WTC11 (cell line): Measurements from ENCODE around the gene CD160.

ENCODE experiments used
- ATF3 ChIP-seq: sonication (generic); formaldehyde crosslinking; conservative IDR thresholded peaks from 2 replicates; pipeline ENCODE4 v1.8.1; 2022; ENCODE audit warnings: mild to moderate bottlenecking, missing genetic modification reagents
- CBFB ChIP-seq: sonication (generic); formaldehyde crosslinking; IDR thresholded peaks from 2 replicates; pipeline ENCODE4 v1.8.1; 2022; ENCODE audit warnings: mild to moderate bottlenecking, low read depth, missing genetic modification reagents
- CTCF ChIP-seq: fragments of 200-600 bp; IDR thresholded peaks from 2 replicates; pipeline ENCODE4 v1.8.0; 2022; ENCODE audit warnings: antibody characterized with exemption
- E2F4 ChIP-seq: sonication (generic); formaldehyde crosslinking; IDR thresholded peaks from 2 replicates; pipeline ENCODE4 v1.8.1; 2022; ENCODE audit warnings: low read depth, mild to moderate bottlenecking, moderate library complexity, missing genetic modification reagents, borderline replicate concordance
- NFYB ChIP-seq: sonication (generic); formaldehyde crosslinking; conservative IDR thresholded peaks from 2 replicates; pipeline ENCODE4 v1.8.0; 2022; ENCODE audit warnings: low read depth, missing genetic modification reagents
- SMAD3 ChIP-seq: sonication (generic); formaldehyde crosslinking; IDR thresholded peaks from 2 replicates; pipeline ENCODE4 v1.8.0; 2022; ENCODE audit warnings: missing genetic modification reagents, mild to moderate bottlenecking, borderline replicate concordance
- TEAD1 ChIP-seq: sonication (generic); formaldehyde crosslinking; IDR thresholded peaks from 2 replicates; pipeline ENCODE4 v1.8.0; 2022; ENCODE audit warnings: mild to moderate bottlenecking, missing genetic modification reagents
- TEAD4 ChIP-seq: sonication (generic); formaldehyde crosslinking; IDR thresholded peaks from 2 replicates; pipeline ENCODE4 v1.8.0; 2022; ENCODE audit warnings: mild to moderate bottlenecking, missing genetic modification reagents
- USF1 ChIP-seq: sonication (generic); formaldehyde crosslinking; IDR thresholded peaks from 2 replicates; pipeline ENCODE4 v1.8.0; 2022; ENCODE audit warnings: mild to moderate bottlenecking, missing genetic modification reagents
- ZNF416 ChIP-seq: fragments of 250-450 bp; sonication (Bioruptor Pico); IDR thresholded peaks from 2 replicates; pipeline ENCODE4 v1.9.0; 2021; ENCODE audit warnings: mild to moderate bottlenecking, inconsistent platforms

- no peak for TF ChIP-seq CTCF
- no peak for TF ChIP-seq NFYB
- no peak for TF ChIP-seq CBFB (CRISPR knock-in tag)
- no peak for TF ChIP-seq TEAD1 (CRISPR knock-in tag)
- TF ChIP-seq ATF3 (CRISPR knock-in tag) = no peak
- TF ChIP-seq TEAD4 (CRISPR knock-in tag) = no peak
- no peak for TF ChIP-seq USF1 (CRISPR knock-in tag)
- no peak for TF ChIP-seq E2F4 (CRISPR knock-in tag)
- TF ChIP-seq SMAD3 (CRISPR knock-in tag) = no peak
- TF ChIP-seq ZNF416 (CRISPR knock-in tag) = no peak
Observed at GRCh38 chr1:145689922-145690321, 29.4 kb upstream of the CD160 start.
